Inferior parietal cortex (tissue), 1 donor: ENCODE data around the gene PRMT6.
"Not testable (repeated sequence)": the region's sequence is repeated elsewhere in the genome, so short reads cannot be mapped to it uniquely, and the experiment has no call there.

Experiments used
- DNase-seq: peaks from one replicate; pipeline ENCODE4 v3.0.0-alpha.2; 2016; ENCODE audit errors: extremely low spot score

Gene PRMT6

GRCh38 chr1:107056426-107057196, at the start of gene PRMT6:
Gene PRMT6, plus strand, starts transcription at chr1:107056674. Its CDS starts 42 bp downstream, at chr1:107056716.
- DNase-seq: peak; percentile 82

GRCh38 chr1:107009281-107009680, 47.2 kb upstream of the PRMT6 start:
- DNase-seq: peak; percentile 38

- no peak for DNase-seq
Observed at GRCh38 chr1:107010582-107010981, 45.9 kb upstream of the PRMT6 start.

- no peak for DNase-seq
Observed at GRCh38 chr1:107016376-107016978, 40.0 kb upstream of the PRMT6 start.

GRCh38 chr1:107018445-107018844, 38.0 kb upstream of the PRMT6 start:
- DNase-seq: no peak

GRCh38 chr1:107019166-107019565, 37.3 kb upstream of the PRMT6 start:
- no peak for DNase-seq

- DNase-seq: not testable (repeated sequence)
Observed at GRCh38 chr1:107038874-107039273, 17.6 kb upstream of the PRMT6 start.

DNA sequence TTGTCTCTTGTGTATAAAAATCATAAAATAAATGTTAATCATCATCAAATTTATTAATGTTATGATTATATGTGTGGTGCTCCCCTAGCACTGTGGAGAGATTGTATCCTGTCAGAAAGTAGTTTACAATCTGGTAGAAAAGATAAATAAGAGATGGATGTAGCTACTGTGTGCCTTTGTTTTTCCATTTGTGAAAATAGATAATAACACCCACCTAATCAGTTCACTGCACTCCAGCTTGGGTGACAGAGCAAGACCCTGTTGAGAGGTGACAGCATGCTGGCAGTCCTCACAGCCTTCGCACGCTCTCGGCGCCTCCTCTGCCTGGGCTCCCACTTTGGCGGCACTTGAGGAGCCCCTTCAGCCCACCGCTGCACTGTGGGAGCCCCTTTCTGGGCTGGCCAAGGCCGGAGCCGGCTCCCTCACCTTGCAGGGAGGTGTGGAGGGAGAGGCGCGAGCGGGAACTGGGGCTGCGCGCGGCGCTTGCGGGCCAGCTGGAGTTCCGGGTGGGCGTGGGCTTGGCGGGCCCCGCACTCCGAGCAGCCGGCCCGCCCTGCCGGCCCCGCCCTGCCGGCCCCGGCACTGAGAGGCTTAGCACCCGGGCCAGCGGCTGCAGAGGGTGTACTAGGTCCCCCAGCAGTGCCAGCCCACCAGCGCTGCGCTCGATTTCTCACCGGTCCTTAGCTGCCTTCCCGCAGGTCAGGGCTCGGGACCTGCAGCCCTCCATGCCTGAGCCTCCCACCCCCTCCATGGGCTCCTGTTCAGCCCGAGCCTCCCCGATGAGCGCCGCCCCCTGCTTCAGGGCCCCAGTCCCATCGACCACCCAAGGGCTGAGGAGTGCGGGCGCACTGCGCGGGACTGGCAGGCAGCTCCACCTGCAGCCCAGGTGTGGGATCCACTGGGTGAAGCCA, 11.9 kb upstream of the PRMT6 start:
- not testable (repeated sequence) for DNase-seq

- DNase-seq: no peak
Observed at GRCh38 chr1:107047602-107048001, 8.9 kb upstream of the PRMT6 start.

- DNase-seq: no peak
Observed at GRCh38 chr1:107048241-107048640, 8.2 kb upstream of the PRMT6 start.

- DNase-seq: no peak
Observed at GRCh38 chr1:107051266-107051665, 5.2 kb upstream of the PRMT6 start.

DNA sequence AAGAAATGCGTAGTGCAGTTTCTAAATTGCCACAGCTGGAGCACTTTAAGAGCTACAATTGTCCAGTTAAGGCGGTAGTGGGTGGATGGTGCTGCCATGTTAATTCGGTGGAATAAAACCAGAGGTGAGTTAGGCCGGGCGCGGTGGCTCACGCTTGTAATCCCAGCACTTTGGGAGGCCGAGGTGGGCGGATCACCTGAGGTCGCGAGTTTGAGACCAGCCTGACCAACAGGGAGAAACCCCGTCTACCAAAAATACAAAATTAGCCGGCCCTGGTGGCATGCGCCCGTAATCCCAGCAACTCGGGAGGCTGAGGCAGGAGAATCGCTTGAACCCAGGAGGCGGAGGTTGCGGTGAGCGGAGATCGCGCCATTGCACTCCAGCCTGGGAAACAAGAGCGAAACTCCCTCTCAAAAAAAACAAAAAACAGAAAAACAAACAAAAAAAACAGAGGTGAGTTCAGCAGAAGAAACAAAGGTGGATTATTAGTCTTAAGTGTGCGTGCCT, 502 bp upstream of the PRMT6 start:
- not testable (repeated sequence) for DNase-seq

GRCh38 chr1:107057197-107058133, 991 bp downstream of the PRMT6 start:
- DNase-seq: peak; percentile 57

DNA sequence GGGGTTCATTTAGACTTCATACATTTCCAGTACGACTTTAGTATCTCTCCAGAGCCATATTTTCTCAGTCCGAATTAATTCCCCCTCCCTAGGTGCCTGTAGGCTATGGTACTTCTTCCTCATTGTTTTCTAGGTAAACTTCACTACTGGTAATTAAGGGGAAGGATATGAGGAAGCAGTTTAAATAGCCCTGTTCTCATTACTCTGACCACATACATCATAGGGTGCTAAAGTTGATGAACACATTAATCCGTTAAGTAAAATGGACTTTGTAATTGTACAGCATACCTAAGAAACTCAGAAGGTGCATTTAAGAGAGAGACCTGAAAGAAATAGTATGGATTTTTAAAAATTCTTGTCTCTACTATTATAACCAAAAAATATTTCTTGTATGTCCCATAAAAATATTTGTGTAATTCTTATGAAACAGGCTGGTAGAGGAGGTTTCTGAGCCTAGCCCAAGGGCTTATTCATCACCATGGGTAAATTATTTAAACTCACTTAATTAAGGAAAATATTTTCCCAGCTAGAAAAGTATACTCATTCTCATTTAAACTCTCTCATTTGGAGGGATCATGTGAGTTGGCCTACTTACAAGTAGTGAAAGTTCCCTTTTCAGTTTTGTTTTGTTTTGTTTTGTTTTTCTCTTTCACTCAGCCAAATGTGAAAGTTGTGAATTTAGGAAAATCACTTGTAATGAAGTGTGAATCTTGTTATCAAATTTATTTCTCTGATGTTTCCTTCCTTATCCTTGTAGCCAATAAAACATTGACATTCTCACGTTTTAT, 2.0 kb downstream of the PRMT6 start:
- DNase-seq: no peak

- no peak for DNase-seq
Observed at GRCh38 chr1:107061886-107062285, 5.4 kb downstream of the PRMT6 start.

GRCh38 chr1:107073493-107073892, 17.0 kb downstream of the PRMT6 start:
- no peak for DNase-seq

DNA sequence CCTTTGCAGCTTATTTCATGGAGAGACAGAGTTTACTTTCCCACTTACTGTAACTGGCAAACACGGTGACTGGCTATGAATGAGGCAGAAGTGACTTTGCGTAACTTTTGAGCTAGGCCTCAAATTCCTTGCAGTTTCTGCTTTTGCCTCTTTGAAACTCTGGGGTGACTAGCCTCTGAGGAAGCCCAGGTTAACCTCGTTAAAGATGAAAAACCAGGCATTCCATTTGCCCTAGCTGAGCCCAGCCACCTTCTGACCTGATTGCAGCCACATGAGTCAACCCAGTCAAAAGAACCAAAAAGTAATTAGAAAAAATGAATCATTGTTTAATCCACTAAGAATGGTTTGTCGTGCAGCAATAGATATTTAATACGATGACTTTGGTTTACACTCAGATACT, 20.4 kb downstream of the PRMT6 start:
- no peak for DNase-seq

DNA sequence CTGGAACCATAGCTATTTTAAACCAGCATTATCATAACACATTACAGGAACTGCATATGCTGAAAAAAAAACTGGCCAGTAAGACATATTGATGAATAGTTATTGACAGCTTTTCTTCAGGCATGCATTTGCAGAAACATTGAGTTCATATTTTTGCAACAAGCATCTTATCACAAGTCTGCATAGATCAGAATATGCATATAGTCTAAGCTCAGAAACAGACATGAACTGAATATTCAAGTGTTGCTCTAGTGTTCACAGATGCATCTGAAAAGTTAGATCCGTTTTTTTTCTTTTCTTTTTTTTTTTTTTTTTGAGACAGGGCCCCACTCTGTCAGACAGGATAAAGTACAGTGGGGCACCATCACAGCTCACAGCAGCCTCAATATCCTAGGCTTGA, 22.8 kb downstream of the PRMT6 start:
- no peak for DNase-seq

- DNase-seq: no peak
Observed at GRCh38 chr1:107081102-107081501, 24.6 kb downstream of the PRMT6 start.

DNA sequence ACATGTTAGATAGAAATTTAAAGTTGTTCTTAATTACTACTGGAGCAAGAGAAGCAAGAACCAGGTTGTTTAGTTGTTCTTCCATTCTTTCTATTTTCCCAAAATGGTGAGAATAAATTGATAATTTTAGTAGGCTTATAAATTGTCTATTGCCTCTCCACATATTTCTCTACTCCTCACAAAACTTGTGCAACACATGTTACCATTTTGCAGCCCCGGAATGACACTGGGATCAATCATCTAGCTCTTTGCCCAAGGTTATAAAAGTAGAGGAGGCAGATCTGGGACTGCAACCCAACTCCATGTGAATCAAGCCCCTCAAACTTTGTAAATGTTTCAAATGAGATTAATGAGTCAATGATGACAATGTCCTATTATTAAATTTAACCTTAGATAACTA, 34.9 kb downstream of the PRMT6 start:
- DNase-seq: no peak
